Neuronal stem cell (in vitro differentiated cells): ENCODE measurements around the gene OR10G8.

Experiments used
- DNase-seq: peaks from one replicate; pipeline ENCODE4 v3.0.0-alpha.2; 2013; ENCODE audit warnings: low spot score
- H2AFZ ChIP-seq: one replicate; pipeline ENCODE4 v1.6.1; 2013; ENCODE audit warnings: mild to moderate bottlenecking, low read length, inconsistent platforms
- H2AK5ac ChIP-seq: 2 replicates; pipeline ENCODE4 v1.6.1; 2013; ENCODE audit warnings: low read depth, mild to moderate bottlenecking, inconsistent platforms, low read length, moderate library complexity, mixed read lengths
- H2BK120ac ChIP-seq: 2 replicates; pipeline ENCODE4 v1.6.1; 2013; ENCODE audit warnings: low read depth, mild to moderate bottlenecking, inconsistent platforms, low read length, moderate library complexity, mixed read lengths
- H2BK12ac ChIP-seq: one replicate; pipeline ENCODE4 v1.6.1; 2013; ENCODE audit warnings: low read length, inconsistent platforms
- H2BK15ac ChIP-seq: 2 replicates; pipeline ENCODE4 v1.6.1; 2013; ENCODE audit warnings: mild to moderate bottlenecking, low read length, inconsistent platforms, mixed read lengths
- H2BK5ac ChIP-seq: one replicate; pipeline ENCODE4 v1.6.1; 2013; ENCODE audit warnings: inconsistent platforms, mild to moderate bottlenecking, low read length, moderate library complexity
- H3K14ac ChIP-seq: one replicate; pipeline ENCODE4 v1.6.1; 2013; ENCODE audit warnings: low read length, inconsistent platforms
- H3K18ac ChIP-seq: 2 replicates; pipeline ENCODE4 v1.6.1; 2013; ENCODE audit warnings: low read length, inconsistent platforms
- H3K23ac ChIP-seq: 2 replicates; pipeline ENCODE4 v1.6.1; 2013; ENCODE audit warnings: low read depth, mild to moderate bottlenecking, mixed read lengths, low read length, inconsistent platforms; ENCODE audit not compliant: poor library complexity
- H3K27ac ChIP-seq: replicated peaks from 3 replicates; pipeline ENCODE4 v1.5.1; 2013; ENCODE audit warnings: low read length, inconsistent platforms
- H3K27me3 ChIP-seq, 3 experiments: 2 replicates each; pipeline ENCODE4 v1.6.1; 2013; ENCODE audit warnings: low read length in 3 of 3, mild to moderate bottlenecking in 2 of 3, inconsistent platforms in 1 of 3, low read depth in 1 of 3, mixed read lengths in 1 of 3, moderate library complexity in 1 of 3; ENCODE audit not compliant: control insufficient read depth in 3 of 3, insufficient read depth in 3 of 3
- H3K36me3 ChIP-seq, 2 donors: replicated peaks in 1 of 2; 2 replicates each; pipeline ENCODE4 v1.6.1; 2013; ENCODE audit warnings: low read length in 2 of 2; ENCODE audit not compliant: control insufficient read depth in 2 of 2, insufficient read depth in 2 of 2
- H3K4ac ChIP-seq: 2 replicates; pipeline ENCODE4 v1.6.1; 2013; ENCODE audit warnings: inconsistent platforms, mild to moderate bottlenecking, low read length, moderate library complexity
- H3K4me1 ChIP-seq, 2 donors: 1 replicate in 1 of 2; 2 replicates in 1 of 2; pipeline ENCODE4 v1.6.1; 2013; ENCODE audit warnings: low read length in 2 of 2, low read depth in 1 of 2; ENCODE audit not compliant: control insufficient read depth in 2 of 2, insufficient read depth in 1 of 2
- H3K4me2 ChIP-seq: one replicate; pipeline ENCODE4 v1.6.1; 2013; ENCODE audit warnings: mild to moderate bottlenecking, low read length, inconsistent platforms; ENCODE audit not compliant: insufficient read depth, poor library complexity, severe bottlenecking
- H3K4me3 ChIP-seq, 2 donors: 2 replicates each; pipeline ENCODE4 v1.5.1; 2013; ENCODE audit warnings: low read length in 2 of 2, mild to moderate bottlenecking in 2 of 2, inconsistent platforms in 1 of 2, moderate library complexity in 1 of 2
- H3K79me1 ChIP-seq: one replicate; pipeline ENCODE4 v1.6.1; 2013; ENCODE audit warnings: low read depth, mild to moderate bottlenecking, inconsistent platforms, low read length, moderate library complexity
- H3K9ac ChIP-seq: one replicate; pipeline ENCODE4 v1.6.1; 2013; ENCODE audit warnings: mild to moderate bottlenecking, low read depth, low read length, inconsistent platforms; ENCODE audit not compliant: poor library complexity
- H3K9me3 ChIP-seq, 2 donors: replicated peaks in 1 of 2; 2 replicates each; pipeline versions ENCODE3 to v1.6.1; 2013; ENCODE audit warnings: low read length in 2 of 2, mild to moderate bottlenecking in 2 of 2, inconsistent platforms in 1 of 2, low read depth in 1 of 2, mixed read lengths in 1 of 2, moderate library complexity in 1 of 2; ENCODE audit not compliant: control insufficient read depth in 2 of 2, insufficient read depth in 1 of 2
- H4K8ac ChIP-seq: one replicate; pipeline ENCODE4 v1.6.1; 2013; ENCODE audit warnings: low read depth, mild to moderate bottlenecking, inconsistent platforms, low read length, moderate library complexity
- H4K91ac ChIP-seq: one replicate; pipeline ENCODE4 v1.6.1; 2013; ENCODE audit warnings: low read length, low read depth, mild to moderate bottlenecking, inconsistent platforms; ENCODE audit not compliant: poor library complexity
- WGBS, 2 donors: extraction: QIAGEN DNeasy Blood & Tissue Kit; methylation state at CpG; one replicate each; pipeline ENCODE4 v1.1.7; 2013; ENCODE audit warnings: missing lambda C conversion rate in 2 of 2, mixed read lengths in 1 of 2; ENCODE audit not compliant: insufficient read length in 2 of 2, insufficient replicate concordance in 1 of 2; ENCODE audit errors: extremely low coverage in 2 of 2; 5-methylcytosine and 5-hydroxymethylcytosine counted together

The OR10G8 gene

DNA sequence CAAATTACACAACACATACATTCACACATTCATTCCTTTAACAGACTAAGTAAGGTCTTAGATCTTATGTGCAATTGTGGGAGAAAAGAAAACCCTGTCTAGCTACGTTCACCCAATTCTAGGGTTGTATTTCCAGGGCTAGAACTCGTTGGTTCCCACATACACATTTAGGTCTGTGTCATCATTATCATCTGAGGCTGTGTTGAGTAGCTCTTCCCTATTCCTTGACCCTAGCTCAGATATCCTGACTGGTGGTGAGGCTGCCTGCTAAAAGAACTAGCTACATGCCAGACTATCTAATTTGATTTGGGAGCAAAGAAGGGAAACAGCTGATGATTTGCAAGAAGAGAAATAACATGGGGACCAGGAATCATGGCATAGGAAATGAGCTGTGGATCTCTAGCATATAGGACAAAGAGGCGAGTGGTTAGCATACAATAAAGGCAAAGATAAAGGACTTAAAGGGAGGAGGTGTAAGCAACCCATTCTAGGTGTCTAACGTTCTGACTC is 42.1 kb downstream of the OR10G8 start:
- Histone ChIP-seq H2BK12ac (no peak overlapping the region), H3K27ac (no peak overlapping the region), H2AK5ac (no peak overlapping the region), H2AFZ (no peak overlapping the region), H3K4me1 (no peaks in the 10 kb centered on the region), H2BK15ac (no peak overlapping the region), H3K18ac (no peak overlapping the region), H3K4ac (no peak overlapping the region), H3K27me3 (peaks cover 0 to 8% (median 0%) of the 10 kb centered on the region in 3 experiments), H3K23ac (no peak overlapping the region), H3K36me3 (no peaks in the 10 kb centered on the region), H2BK5ac (no peak overlapping the region), H3K9ac (no peak overlapping the region), H3K14ac (no peak overlapping the region), H4K8ac (no peak overlapping the region), H3K79me1 (no peaks in the 10 kb centered on the region), H2BK120ac (no peak overlapping the region), H3K4me3 (no peak overlapping the region), H3K9me3 (peaks cover 0 to 2% of the 10 kb centered on the region in 2 donors), H4K91ac (no peak overlapping the region), H3K4me2 (no peak overlapping the region)
- no peak for DNase-seq
- WGBS, 2 donors: no CpG with 5 or more reads among the region's 4 CpGs

DNA sequence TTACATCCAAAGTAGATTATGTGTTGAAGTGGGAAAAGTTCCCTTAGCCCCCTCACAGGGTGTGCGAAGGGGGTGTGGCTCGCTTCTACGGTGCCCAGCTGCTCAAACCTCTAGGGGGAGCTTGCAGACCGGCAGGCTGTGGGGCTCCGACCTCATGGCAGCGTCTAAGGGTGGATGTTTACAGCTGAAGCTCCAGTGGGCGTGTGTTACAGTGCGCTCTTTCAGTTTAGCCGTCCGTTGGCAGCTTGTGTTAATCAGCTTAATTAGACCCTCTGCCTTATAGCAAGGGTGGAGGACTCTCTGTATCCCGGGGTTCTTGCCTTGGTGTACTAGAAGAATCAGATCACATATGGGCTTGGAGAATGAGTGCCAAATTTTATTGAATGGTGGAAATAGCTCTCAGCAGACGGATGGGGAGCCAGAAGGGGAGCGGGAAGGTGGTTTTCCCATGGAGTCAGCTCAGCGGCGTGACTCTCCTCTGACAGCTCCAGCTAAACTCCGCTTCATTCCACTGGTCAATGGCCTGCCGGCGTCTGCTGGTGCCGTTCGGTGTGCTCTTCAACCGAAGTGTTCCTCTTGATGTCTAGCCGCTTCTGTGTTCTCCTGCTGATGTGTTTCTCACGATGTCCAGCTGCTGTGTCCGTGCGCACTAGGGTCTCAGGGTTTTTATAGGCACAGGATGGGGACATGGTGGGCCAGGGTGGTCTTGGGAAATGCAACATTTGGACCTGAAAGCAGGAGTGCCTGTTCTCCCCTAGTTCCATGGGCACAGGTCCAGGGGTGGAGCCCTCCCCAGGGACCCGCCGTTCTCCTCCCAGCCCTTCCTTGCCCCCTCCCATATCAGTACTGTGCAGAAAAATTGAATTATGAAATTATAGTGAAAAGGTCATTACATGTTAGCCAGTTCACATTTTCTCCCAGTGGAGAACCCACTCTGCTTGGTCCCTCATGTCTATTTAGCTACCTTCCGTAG is 43.1 kb downstream of the OR10G8 start:
- WGBS, 2 donors: no CpG with 5 or more reads among the region's 28 CpGs

DNA sequence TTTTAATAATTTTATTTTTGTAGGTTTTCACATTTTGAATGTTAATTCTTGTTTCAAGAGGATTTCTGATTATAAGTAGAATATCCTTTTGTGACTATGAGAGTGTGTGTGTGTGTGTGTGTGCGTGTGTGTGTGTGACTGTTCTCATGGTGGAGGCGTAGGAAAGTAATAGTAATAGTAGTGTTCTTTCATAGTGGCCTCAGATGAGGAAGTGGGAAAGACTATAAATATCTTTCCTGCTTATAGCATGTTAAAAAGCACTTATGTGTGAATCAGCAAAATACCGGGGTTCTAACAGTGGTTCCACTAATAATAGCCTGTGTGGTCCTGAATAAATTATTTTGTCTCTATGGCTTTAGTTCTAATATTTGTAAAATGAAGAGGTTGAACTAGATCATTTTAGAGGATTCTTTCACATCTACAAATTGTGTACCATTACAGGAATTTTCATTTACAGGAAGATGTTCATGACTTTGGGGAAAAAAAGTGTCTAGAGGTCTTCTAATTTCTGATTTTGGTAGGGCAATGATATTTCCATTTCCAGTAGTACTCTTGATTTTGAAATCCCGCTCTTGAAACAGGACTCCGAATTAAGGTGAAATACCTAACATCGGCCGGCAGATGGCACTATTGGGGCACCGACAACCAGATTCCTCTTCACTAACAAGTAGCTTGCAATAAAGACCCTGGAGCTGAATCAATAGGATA is 44.5 kb downstream of the OR10G8 start:
- peaks cover 0 to 8% (median 0%) of the 10 kb centered on the region in 3 experiments for H3K27me3 ChIP-seq
- H4K91ac ChIP-seq: no peak overlapping the region
- H3K9ac ChIP-seq: no peak overlapping the region
- no peaks in the 10 kb centered on the region for H3K79me1 ChIP-seq
- H3K4me3 ChIP-seq: no peak overlapping the region
- no peak overlapping the region for H4K8ac ChIP-seq
- no peak overlapping the region for H2BK120ac ChIP-seq
- H3K36me3 ChIP-seq: no peaks in the 10 kb centered on the region
- H2AK5ac ChIP-seq: no peak overlapping the region
- no peaks in the 10 kb centered on the region for H3K4me1 ChIP-seq
- no peak overlapping the region for H3K4ac ChIP-seq
- no peak overlapping the region for H2BK5ac ChIP-seq
- no peak overlapping the region for H3K14ac ChIP-seq
- no peak overlapping the region for H3K4me2 ChIP-seq
- peak; percentile 75 for DNase-seq
- H3K27ac ChIP-seq: no peak overlapping the region
- H2BK15ac ChIP-seq: no peak overlapping the region
- H2AFZ ChIP-seq: no peak overlapping the region
- H3K9me3 ChIP-seq: no peaks in the 10 kb centered on the region
- no peak overlapping the region for H2BK12ac ChIP-seq
- no peak overlapping the region for H3K23ac ChIP-seq
- no peak overlapping the region for H3K18ac ChIP-seq
- no CpG with 5 or more reads among the region's 8 CpGs for WGBS, 2 donors

More for the DNA sequence above, 43.1 kb downstream of the OR10G8 start:
- Histone ChIP-seq H4K8ac (no peak overlapping the region), H3K18ac (no peak overlapping the region), H2BK12ac (no peak overlapping the region), H2AK5ac (no peak overlapping the region), H3K4me3 (no peak overlapping the region), H2BK15ac (no peak overlapping the region), H3K9me3 (no peaks in the 10 kb centered on the region), H3K9ac (no peak overlapping the region), H3K27me3 (peaks cover 0 to 8% (median 0%) of the 10 kb centered on the region in 3 experiments), H4K91ac (no peak overlapping the region), H2AFZ (peak overlapping the region; percentile 45), H2BK5ac (no peak overlapping the region), H3K14ac (no peak overlapping the region), H3K36me3 (no peaks in the 10 kb centered on the region), H3K4ac (no peak overlapping the region), H3K4me1 (no peaks in the 10 kb centered on the region), H3K27ac (no peak overlapping the region), H2BK120ac (no peak overlapping the region), H3K79me1 (no peaks in the 10 kb centered on the region), H3K23ac (no peak overlapping the region), H3K4me2 (no peak overlapping the region)
- peak; percentile 41 for DNase-seq

DNA sequence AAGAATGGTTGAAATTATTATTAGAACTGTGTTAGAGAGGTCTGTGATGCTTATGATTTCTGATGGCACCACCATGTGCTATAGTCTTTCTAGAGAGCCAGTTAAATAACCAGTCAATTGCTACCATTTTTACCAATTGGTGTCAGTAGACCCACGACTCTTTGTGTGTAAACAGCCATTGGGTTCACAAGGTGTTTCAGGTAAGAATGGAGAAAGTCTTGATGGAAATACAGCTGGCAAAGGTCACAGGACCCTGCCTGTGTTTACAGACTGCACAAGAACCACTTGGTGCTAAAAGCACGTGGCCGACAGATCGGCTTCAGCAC is 45.0 kb downstream of the OR10G8 start:
- H3K4ac ChIP-seq: no peak overlapping the region
- H3K18ac ChIP-seq: no peak overlapping the region
- no peak overlapping the region for H2BK120ac ChIP-seq
- no peak overlapping the region for H2BK15ac ChIP-seq
- H3K23ac ChIP-seq: no peak overlapping the region
- no peaks in the 10 kb centered on the region for H3K4me1 ChIP-seq
- H4K91ac ChIP-seq: no peak overlapping the region
- no peak overlapping the region for H2AFZ ChIP-seq
- peaks cover 0 to 8% (median 0%) of the 10 kb centered on the region in 3 experiments for H3K27me3 ChIP-seq
- no peaks in the 10 kb centered on the region for H3K36me3 ChIP-seq
- no CpG with 5 or more reads among the region's 4 CpGs for WGBS, 2 donors
- no peak overlapping the region for H2BK12ac ChIP-seq
- H2BK5ac ChIP-seq: no peak overlapping the region
- H3K14ac ChIP-seq: no peak overlapping the region
- H4K8ac ChIP-seq: no peak overlapping the region
- no peaks in the 10 kb centered on the region for H3K9me3 ChIP-seq
- H3K4me3 ChIP-seq: no peak overlapping the region
- H3K79me1 ChIP-seq: no peaks in the 10 kb centered on the region
- H2AK5ac ChIP-seq: no peak overlapping the region
- no peak overlapping the region for H3K27ac ChIP-seq
- DNase-seq: no peak
- H3K9ac ChIP-seq: no peak overlapping the region
- H3K4me2 ChIP-seq: no peak overlapping the region
